ENCODE results near the gene ICA1.
A peak's percentile ranks its signal among the peaks of the same experiment; 100 is the strongest.

The ICA1 gene

DNA sequence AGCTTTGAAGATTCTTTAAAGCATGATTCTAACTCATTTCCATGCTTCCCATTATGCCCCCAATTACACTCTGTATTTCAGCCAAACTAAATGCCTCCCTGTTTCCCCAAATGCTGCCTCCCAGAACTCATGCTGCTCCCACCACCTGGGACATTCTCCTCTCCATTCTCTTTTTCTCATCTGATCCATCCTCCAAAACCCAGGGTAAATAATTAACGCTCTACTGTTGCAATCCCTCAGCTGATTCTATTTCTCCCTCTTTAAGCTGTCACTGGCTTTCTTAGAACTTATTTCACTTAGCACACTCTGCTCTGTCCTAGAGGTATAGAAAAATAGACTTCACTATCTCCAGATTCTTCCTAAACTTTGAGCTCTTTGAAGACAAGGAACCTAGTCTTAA is 104.7 kb downstream of the ICA1 start:
- no peak for DNase-seq

DNA sequence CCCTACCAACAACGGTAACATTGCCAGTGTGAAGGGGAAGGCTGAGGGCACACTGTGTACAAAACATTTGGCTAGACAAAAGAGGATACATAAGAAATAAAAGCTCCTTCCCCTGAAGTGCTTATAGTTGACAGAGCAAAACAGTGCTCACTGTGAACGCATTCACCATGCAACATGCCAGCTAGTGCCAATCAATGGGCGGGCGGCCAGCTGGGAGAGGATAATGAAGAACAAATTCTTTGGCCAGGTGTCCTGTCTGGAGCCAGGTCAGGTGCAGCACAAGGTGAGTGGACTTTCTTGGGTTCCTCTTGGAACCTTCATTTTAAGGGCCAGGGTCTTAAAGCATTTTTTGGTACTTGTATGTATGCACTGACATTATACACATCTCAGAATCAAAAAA is 106.1 kb downstream of the ICA1 start:
- DNase-seq = no peak

DNA sequence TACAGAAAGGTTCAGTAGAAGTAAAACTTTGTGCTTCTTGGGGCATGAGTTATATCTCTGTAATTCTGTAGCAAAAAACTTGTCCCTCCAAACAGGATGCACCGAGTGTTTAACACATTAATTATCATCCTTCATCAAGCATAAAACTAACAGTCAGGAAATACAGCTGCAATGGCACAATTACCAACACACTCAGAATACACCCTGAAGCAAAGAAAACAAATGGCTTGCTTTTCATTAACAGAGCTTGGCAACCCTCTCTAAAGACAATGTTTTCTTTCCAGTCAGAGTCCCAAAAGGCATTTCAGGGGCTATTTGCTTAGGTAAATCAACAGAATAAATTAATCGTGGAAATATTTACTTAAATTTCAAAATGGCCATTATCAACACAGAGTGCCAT is 107.7 kb downstream of the ICA1 start:
- no peak for DNase-seq

DNA sequence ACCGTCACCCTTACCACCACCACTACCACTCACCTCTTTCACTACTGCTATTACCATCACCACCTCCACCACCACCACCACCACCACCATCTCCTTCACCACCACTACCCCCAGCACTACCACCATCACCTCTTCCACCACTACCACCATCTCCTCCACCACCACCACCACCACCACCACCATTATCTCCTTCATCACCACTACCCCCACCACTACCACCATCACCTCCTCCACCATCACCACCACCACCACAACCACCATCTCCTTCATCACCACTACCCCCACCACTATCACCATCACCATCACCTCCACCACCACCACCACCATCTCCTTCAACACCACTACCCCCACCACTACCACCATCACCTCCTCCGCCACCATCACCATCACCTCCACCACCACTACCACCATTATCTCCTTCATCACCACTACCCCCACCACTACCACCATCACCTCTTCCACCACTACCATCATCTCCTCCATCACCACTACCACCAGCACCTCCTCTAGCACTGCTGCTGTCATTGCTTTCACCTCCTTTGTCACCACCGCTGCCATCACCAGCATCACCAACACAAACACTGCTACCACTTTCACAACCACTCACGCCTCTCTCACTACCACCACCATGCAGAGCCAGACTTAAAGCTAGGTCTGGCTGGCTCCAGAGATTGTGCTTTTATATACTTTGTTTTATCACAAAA is 109.3 kb downstream of the ICA1 start:
- DNase-seq = no peak

DNA sequence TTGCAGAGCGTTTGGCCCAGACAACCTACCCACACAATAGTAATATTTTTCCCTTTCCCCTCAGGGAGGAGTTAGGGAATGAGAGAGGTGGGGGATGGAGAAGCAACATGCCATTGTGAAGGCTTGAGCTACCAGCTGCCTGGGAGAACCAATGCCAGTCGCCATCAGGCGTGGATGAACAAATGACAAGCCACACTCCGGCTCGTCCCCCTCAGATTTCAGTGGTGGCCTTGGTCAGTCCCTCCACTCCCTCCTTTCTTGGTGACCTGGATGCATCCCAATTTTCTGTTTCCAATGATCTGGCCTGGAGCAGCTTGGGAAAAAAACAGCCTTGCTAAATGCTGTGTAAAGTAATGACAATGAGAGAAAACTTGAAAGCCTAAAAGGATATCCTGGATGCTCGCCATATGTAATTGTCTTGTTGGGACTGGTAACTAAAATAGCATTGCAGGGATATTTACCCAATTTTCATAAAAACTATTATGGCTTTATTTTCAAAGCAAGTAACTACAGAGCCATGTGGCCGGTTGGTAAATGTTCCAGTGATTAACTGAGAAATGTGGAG is 110.7 kb downstream of the ICA1 start:
- no peak for DNase-seq

DNA sequence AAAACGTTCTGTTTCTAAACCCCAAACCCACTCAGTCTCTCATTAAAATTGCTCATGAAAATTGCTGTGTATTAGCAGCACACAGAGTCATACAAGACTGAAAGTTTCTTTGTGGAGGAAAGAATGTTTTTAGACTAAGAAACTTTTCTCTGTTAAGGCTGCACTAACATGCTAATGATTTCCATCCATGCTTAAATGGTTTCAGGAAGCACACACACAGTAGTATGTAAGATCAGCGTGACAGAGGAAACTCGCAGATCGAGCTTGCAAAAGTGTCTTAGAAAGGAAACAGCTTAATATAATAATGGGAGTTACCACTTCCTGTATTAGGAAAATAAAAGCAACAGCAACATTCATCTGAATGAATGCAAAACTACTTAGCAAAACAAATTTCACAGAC is 112.7 kb downstream of the ICA1 start:
- DNase-seq = peak; percentile 11

DNA sequence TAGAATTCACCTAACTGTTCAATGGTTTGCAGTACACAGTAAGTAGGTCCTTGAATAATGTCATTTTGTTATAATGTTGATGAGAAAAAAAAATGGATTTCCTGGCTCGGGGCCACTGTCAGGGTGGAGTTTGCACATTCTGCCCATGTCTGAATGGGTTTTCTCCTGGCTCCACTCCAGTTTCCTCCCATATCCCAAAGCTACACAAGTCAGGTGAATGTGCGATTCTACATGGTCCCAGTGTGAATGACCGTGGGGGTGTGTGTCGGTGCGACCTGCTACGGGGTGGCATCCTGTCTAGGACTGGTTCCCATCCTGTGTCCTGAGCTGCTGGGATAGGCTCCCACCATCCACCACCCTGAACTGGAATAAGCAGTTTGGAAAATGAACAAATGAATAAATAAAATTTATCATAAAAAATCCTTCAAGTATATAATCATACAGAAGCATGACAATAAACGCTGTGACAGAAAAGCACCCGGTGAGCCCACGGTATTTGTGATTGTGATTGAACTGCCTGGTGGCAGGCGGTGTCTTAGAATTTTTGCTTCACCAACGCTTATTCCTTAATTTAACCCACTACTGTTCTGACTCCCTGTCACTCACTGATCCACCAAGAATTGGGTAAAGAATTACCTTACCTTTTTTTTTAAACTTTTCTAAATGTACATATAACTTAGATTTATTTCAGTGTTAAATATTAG is 114.1 kb downstream of the ICA1 start:
- DNase-seq = peak; percentile 9

DNA sequence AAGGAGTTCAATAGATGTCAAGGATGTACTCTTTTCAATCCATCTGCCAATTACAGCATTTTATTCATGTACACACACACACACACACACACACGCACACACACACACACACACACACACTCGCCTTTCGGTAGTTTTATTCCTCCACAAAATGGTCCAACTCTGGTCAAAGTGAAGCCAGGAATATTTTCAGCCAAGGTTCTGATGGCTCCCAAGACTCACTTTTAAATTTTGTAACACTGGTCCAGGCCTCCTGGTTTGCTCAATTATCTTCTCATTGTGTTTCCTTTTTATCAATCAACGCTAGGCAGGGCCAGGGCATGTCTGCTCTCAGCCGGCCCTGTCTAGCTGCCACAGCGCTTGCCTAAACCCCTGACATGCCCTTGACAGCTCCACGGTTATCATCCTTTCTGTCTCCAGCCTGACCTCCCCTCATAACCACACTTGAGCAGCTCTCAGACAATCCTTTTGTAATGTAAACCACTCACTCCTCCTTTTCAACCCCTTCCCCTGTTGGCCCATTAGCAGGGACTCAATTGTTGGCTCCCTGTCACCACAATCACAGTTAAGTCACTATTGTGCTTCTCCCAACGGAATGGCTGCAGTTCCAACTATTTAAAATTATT is 115.1 kb downstream of the ICA1 start:
- DNase-seq = peak; percentile 80

DNA sequence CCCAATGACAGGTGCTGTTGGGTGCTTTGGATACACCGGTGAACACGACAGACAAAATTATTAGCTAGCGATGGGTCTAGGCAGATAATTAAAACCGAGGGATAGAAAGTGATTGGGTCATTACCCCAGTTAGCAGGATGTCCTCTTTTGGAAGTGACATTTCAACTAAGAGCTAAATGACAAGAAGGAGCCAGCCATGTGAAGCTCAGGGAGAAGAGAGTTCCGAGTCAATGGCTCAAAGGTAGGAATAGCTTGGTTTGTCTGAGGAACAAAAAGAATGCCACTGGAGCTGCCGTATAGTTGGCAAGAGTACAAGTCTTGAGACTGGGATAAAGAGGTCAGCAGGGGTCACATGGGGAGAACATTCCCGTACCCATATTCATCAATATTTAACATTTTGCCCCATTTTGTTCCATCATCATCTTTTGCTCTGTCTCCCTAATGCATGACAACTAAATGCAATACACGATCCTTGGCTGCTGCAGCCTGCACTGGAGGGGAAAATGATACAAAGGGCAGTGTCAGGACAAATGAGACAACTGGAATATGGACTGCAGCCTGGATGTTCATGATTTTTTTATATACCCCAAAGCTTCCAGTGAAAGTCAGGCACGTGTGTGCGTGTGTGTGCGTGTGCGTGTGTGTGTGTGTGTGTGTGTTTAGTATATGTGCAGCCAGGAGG is 115.7 kb downstream of the ICA1 start:
- DNase-seq = peak; percentile 62

DNA sequence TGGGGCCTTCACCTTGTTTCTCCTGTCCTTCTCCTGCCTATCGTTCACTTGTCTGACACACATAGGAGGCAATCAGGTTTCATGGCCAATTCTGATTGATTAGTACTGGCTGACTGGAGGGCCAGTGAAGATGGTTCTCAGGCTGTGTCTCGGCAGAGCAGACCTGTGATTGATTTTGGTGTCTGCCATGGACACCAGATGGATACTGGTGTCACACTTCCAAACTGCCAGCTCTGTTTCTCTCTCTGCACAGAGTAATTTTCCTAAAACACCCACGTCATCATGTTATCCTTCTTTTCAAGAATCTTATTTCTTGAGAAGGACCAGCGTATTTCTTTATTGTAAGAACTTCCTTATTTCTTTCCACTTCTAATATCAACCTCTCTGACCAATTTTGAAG is 117.1 kb downstream of the ICA1 start:
- peak; percentile 37 for DNase-seq

DNA sequence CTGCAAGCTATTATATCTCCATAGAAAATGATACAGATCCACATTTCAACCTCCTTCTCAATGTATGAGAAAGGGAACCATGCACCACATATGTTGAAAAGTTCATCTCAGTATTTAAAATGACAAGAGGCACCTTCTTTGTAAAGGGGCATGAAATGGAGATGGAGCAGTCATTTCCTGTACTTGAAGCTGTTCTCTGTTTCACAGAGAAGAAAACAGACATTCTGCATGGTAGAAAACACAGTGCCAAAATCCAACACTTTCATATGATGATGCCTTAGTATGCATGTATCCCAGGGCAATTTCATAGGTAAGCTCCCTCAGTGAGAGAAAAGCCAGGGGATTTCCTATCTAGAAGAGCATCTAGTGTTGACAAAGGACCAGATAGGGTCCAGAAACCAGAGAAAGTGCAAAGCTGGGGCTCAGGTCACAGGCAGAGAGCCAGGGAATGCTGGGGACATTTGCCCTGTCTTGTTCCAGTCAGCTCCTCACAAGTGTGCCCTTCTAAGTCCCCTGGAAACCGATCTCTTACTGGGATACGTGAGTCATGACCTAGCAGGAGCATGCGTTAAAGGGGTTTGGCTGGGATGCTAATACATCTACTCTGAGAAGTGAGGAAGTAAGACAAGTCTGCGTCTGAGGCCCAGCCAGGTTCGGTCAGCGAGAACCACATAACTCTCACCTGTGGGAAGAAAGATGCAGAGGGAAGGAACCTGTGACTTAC is 118.7 kb downstream of the ICA1 start:
- no peak for DNase-seq

DNA sequence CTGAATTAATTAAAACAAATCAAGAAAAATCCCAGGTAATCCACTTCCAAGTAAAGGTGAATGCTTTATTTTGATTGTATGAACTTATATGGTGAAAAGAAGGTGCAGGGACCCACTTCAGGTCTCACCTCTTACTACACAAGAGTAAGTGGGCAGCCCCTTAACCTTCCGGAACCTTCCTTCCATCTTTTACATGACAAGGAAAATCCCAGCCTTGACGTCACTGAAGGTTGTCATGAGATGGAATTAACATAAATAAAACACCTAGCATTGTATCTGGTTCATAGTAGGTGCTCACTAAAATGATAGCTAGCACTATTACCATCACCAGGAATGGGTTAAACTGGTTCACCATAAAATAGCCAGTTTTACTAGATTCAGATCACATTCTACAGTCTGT is 119.5 kb downstream of the ICA1 start:
- DNase-seq = no peak

DNA sequence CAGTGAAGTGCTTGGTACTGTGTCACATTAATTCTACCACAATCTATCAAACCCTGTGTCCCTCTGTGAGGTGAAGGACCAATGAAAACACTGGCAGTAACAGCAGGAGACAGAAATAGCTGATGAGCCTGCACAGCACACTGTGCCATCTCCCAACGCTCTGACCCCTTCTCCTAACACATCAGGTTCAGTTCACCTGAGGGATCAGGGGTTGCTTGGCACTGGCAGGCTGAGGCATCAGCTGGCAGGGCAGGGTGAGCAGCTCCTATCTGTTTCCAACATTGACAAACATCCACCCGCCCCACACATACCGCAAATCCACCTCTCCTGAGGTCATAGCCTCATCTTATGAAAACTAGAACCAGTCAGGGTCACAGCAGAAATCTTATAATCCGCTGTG is 120.9 kb downstream of the ICA1 start:
- DNase-seq = no peak

DNA sequence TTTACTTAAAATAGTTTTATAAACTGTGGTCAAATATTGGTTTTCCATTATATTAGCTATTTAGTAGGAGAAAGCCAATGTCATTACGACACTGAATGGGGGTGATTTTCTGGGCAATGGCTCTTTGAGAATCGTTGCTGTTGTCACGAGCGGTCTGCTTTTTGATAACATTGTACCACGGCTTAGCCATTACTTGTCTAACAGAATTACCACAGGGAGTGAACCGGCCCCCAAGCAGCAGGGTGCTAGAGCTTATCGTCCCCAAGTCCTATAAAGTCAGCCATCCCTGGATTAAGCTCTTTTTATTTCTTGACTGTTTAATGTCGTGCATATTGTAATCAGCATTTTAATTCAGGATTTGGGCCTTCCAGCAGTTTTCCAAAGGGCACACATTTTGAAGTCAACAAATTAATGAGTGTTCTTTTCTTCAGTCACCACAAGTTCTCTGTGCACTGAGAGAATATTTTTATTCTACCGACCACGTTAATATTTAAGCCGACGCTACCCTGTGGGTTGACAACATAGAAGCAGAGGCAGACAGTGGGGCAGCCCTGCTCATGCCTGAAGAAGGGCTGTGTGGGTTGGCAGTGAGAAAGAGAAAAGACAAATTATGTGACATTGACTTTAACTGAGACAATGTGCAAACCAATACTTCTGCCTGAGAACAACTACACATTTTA is 125.8 kb downstream of the ICA1 start:
- no peak for DNase-seq

DNA sequence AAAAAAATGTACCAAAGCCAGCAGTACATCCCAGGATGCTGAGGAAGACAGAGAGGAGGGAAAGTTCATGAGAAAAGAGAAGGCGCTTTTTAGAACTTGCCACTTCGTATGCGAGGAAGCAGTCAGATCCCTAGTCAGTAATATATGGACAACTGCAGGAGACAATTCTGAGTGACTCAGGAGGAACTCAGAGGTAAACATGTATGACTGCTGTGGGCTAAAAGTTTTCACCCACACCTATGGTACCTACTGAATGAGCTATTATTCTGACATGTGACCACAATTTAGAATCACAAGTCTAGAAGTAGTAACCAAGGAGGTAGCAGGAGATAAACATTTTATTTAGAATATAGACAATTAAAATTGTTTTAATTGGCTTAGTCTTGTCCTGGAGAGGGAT is 126.5 kb downstream of the ICA1 start:
- no peak for DNase-seq

DNA sequence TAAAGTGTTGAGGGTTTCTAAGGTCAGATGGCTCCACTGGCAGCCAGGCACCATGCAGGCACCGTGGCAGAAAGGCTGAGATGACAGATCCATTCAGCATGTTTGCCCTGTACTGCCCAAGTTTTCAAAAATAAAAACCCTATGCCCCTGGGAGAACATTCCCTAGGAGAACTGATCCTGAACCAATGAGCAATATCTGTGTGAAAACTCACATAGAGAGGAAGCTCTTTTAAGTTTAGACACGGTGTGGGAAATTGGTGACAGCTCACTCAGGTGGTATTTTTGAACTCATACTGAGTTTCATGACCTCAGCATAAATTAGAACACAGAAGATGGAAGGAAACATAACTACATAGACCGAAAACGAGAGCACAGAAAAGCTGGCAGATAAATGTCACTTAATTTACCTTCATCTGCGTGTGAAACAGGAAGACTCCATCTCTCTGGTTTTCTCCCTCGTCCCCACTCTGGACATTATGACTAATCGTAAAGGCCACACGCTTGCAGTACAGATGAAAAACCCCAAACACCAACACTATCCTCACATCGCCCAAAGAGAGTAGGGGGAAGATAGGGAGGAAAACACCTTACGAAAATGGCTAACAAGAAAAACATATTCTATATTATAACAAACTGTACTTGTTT is 127.8 kb downstream of the ICA1 start:
- no peak for DNase-seq

DNA sequence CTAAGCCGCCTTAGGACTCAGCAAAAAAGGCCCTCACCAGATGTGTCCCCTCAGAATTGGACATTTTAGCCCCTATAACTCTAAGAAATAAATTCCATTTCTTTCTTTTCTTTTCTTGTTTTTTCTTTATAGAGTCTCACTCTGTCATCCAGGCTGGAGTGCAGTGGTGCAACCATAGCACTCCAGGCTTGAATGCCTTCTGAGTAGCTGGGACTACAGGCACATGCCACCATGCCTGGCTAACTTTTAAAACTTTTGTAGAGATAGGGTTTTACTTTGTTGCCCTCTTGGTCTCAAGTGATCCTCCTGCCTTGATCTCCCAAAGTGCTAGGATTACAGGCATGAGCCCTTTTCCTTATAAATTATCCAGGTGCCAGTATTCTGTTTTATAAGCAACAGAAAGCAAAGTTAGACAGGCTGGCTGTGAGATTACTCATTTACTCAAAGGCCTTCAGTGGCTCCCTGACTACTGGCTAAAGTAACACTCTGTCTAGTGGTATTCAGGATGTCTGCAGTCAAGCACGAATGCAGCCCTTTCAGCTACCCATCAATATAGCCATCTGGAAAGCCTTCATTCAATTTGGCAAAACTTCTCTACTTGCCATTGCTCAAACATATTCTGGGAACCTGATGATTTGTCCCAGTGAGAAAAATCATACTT is 128.6 kb downstream of the ICA1 start:
- DNase-seq = no peak

DNA sequence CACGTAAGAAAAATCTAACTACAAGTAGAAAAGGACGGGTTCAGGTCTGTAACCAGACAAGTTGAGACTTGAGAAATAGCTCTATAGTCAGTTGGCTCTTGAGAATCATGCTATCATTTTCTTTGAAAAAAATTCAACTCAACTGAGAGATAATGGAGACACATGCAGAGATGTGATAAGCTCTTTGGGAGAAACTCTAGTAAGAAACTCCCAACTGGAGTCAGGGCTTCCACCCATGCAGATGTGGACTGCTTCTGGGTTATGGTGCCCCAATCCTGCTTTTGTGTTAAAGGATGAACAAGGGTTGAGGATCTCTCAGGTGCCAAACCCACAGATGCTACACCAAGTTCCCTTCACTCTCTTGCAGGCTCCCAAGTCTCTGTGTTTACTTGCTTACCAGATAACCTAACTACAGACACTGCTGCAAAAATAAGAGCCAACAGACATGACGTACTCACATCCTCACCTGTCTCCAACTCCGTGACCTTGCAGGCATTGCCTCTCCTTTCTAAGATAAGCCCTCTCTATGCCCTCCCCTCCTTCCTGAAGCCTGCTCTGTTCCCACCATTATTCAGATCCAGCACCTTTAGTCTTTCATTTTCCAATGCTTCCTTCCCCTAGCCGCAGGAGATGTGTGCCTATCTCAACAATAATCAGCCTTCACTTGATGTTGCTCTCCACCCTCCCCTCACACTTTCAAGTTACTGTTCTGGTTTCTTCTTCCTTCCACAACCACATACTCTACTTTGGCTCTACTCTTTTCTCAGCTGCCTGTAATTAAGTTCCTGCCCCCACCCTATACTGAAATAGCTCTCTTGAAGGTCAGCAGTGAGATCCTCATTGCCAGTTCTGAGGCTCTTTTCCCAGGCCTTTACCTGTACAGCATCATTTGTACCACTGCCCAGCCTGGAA is 130.0 kb downstream of the ICA1 start:
- DNase-seq = no peak

DNA sequence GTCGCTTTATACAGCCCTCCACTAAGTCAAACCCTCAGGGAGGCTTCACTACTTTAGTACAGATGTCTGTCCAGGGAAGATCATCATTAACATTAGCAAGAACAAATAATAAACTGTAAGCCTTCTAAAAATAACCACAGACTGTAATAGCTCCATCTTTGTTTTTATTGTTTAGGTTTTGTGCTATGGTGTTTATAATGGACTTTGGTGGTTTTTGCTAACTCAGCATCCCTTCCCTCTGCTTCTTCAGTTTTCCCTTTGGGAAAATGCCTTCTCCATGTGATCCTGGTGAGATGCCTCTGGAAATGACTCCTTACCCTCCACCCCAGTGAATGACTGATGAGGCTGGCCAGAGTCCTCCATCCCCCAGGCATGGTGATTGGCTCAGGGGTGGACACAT is 131.3 kb downstream of the ICA1 start:
- DNase-seq = no peak

DNA sequence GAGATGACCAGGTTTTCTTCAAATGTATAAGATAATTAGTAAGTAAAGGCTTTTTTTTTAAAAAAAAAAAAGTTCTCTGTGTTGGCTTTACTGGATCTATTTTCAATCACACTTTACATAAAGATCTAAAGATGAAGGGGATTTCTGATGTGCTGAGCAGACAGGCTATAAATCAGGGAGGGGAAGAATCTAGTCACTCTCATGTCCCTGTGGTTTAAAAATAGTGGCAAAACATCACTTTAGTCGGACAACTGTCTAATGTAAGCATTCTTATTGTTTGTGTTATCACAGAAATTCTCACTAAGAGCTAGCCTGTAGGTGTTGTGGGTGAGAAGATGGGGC is 132.7 kb downstream of the ICA1 start:
- no peak for DNase-seq

Data from eye (tissue), 1 donor.